GM23248 (cell line): ENCODE measurements around the gene CPPED1. TPM values are rescaled to one million over a fixed set of nuclear protein-coding genes. Genes with fewer than 3 reads are reported as not detected.

Experiments used
- DNase-seq: peaks from one replicate; pipeline ENCODE4 v3.0.0-alpha.2; 2015
- H2AFZ ChIP-seq: fragments of 200-600 bp; sonication (generic); 2 replicates; pipeline ENCODE4 v1.6.1; 2016; ENCODE audit warnings: antibody characterized with exemption
- H3F3A ChIP-seq: fragments of 200-600 bp; sonication (generic); 2 replicates; pipeline ENCODE4 v1.6.1; 2016; ENCODE audit warnings: mild to moderate bottlenecking, antibody characterized with exemption, mixed run types; ENCODE audit not compliant: insufficient read depth
- H3K27ac ChIP-seq: fragments of 200-600 bp; sonication (generic); 2 replicates; pipeline ENCODE4 v1.5.1; 2016; ENCODE audit warnings: mild to moderate bottlenecking
- H3K27me3 ChIP-seq: fragments of 200-600 bp; sonication (generic); replicated peaks from 2 replicates; pipeline ENCODE4 v1.6.1; 2016; ENCODE audit warnings: mild to moderate bottlenecking; ENCODE audit not compliant: insufficient read depth
- H3K36me3 ChIP-seq: fragments of 200-600 bp; sonication (generic); 2 replicates; pipeline ENCODE4 v1.6.1; 2016; ENCODE audit warnings: low read depth, mild to moderate bottlenecking
- H3K4me1 ChIP-seq: fragments of 200-600 bp; sonication (generic); 2 replicates; pipeline ENCODE4 v1.6.1; 2016; ENCODE audit warnings: mild to moderate bottlenecking; ENCODE audit not compliant: insufficient read depth
- H3K4me2 ChIP-seq: fragments of 200-600 bp; sonication (generic); one replicate; pipeline ENCODE4 v1.6.1; 2016; ENCODE audit warnings: mild to moderate bottlenecking; ENCODE audit not compliant: unreplicated experiment
- H3K4me3 ChIP-seq: fragments of 200-600 bp; sonication (generic); 2 replicates; pipeline ENCODE4 v1.5.1; 2016; ENCODE audit warnings: mild to moderate bottlenecking
- H3K79me2 ChIP-seq: fragments of 200-600 bp; sonication (generic); 2 replicates; pipeline ENCODE4 v1.6.1; 2016; ENCODE audit warnings: mild to moderate bottlenecking; ENCODE audit not compliant: insufficient read depth
- H3K9ac ChIP-seq: fragments of 200-600 bp; sonication (generic); 2 replicates; pipeline ENCODE4 v1.6.1; 2016; ENCODE audit warnings: mild to moderate bottlenecking
- H3K9me2 ChIP-seq: fragments of 200-600 bp; sonication (generic); 2 replicates; pipeline ENCODE4 v1.6.1; 2016; ENCODE audit warnings: mixed run types, mild to moderate bottlenecking, moderate library complexity; ENCODE audit not compliant: insufficient read depth
- H3K9me3 ChIP-seq: fragments of 200-600 bp; sonication (generic); one replicate; pipeline ENCODE4 v1.6.1; 2017; ENCODE audit warnings: low read depth
- H4K20me1 ChIP-seq: fragments of 200-600 bp; sonication (generic); 2 replicates; pipeline ENCODE4 v1.6.0; 2016; ENCODE audit not compliant: insufficient read depth
- EZH2 ChIP-seq: fragments of 200-600 bp; sonication (generic); IDR thresholded peaks from 2 replicates; pipeline ENCODE4 v1.6.1; 2018; ENCODE audit warnings: antibody characterized with exemption, mild to moderate bottlenecking; ENCODE audit not compliant: insufficient read depth, poor library complexity, severe bottlenecking
- EZH2phosphoT487 ChIP-seq: fragments of 200-600 bp; sonication (generic); IDR thresholded peaks from 2 replicates; pipeline ENCODE4 v1.6.1; 2018; ENCODE audit warnings: antibody characterized with exemption, moderate library complexity, mild to moderate bottlenecking, low read depth; ENCODE audit not compliant: insufficient read depth
- WGBS, 2 experiments: methylation state at CpG; one replicate each; pipeline ENCODE4 v1.1.6; 2015 to 2017; ENCODE audit warnings: low lambda C conversion rate in 2 of 2, low coverage in 1 of 2; ENCODE audit errors: missing lambda C conversion rate in 2 of 2; 5-methylcytosine and 5-hydroxymethylcytosine counted together
- in situ Hi-C: fragments of 300-500 bp; cut with MboI; formaldehyde crosslinking; loops from 2 replicates; pipeline ENCODE4 v1.15.0; 2020
- polyA plus RNA-seq: library from polyadenylated mRNA; unstranded; fragments of >200 nt; fragmentation: Nextera tagmentation; extraction: Ambion mirVana; gene quantifications from 2 replicates; pipeline ENCODE4 v1.2.1, GENCODE V29; 2016
- total RNA-seq: library from RNA; depleted of rRNA; stranded (reverse); fragments of >200 nt; shearing (Covaris generic); gene quantifications from 2 replicates; pipeline ENCODE4 v1.2.3, GENCODE V29; 2014

The CPPED1 gene
- total and polyA plus RNA-seq, 2 experiments from 2014 or later, result 11.7 to 39.1 TPM

DNA sequence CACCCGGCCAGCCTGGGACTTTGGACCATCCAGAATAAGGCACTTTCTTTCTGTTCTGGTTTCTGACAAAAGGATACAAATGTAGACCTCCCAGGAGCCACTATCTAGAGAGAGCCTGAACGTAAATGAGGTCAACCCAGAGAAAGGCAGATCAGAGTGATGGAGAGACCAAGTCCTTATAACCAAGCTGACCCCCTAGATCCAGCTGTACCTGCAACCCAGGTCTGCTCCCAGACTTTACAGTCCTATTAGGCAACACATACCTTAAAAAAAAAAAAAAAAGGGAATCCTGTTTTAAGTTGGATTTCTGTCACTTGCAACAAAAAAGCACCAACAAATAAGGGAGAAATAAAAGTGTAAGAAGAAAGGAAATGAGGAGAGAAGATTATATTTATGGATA, 23.2 kb downstream of the CPPED1 start:
- H3K4me1 ChIP-seq, result no peaks in the 10 kb centered on the region
- no peak overlapping the region for H3K27ac ChIP-seq
- H3K9ac ChIP-seq, result no peak overlapping the region
- H3K4me2 ChIP-seq, result no peak overlapping the region
- H3K4me3 ChIP-seq, result no peak overlapping the region
- no peaks in the 10 kb centered on the region for H3K79me2 ChIP-seq
- WGBS, 2 experiments, result 93 to 99% methylated on average over 2 of the region's 2 CpGs
- no peaks in the 10 kb centered on the region for H3K27me3 ChIP-seq
- no peaks in the 10 kb centered on the region for H4K20me1 ChIP-seq
- in situ Hi-C loops, result no loop called here
- no peaks in the 10 kb centered on the region for H3F3A ChIP-seq
- no peaks in the 10 kb centered on the region for H3K9me3 ChIP-seq
- H3K36me3 ChIP-seq, result no peaks in the 10 kb centered on the region
- TF ChIP-seq EZH2phosphoT487, result no peak
- TF ChIP-seq EZH2, result no peak
- DNase-seq, result no peak
- no peak overlapping the region for H2AFZ ChIP-seq
- H3K9me2 ChIP-seq, result no peaks in the 10 kb centered on the region

DNA sequence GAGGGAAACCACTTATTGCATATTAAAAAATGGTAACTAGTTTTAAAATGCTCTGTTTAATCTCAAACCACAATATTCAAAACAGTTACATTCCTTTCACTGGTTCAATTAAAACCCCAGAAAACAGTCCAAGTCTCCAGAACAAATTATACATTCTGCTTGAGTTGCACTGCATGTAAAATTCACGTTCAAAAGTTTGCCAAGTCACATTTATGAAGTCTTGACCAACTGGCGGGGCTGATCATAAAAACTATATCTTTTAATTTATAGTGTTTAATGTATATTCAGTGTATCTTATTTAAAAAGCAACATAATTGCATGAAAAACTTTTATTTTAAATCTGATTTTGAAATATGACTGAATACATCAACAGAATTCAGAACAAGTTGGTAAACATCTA, 25.0 kb downstream of the CPPED1 start:
- Histone ChIP-seq H3K27ac (no peak overlapping the region), H3K36me3 (no peaks in the 10 kb centered on the region; the same call in 1 of the 2 replicates), H3K79me2 (no peaks in the 10 kb centered on the region), H3K4me3 (no peak overlapping the region), H3K27me3 (no peaks in the 10 kb centered on the region), H3K9ac (no peak overlapping the region), H4K20me1 (no peaks in the 10 kb centered on the region), H3K9me2 (no peaks in the 10 kb centered on the region), H3K4me2 (no peak overlapping the region), H3K9me3 (no peaks in the 10 kb centered on the region), H3K4me1 (no peaks in the 10 kb centered on the region), H2AFZ (no peak overlapping the region), H3F3A (no peaks in the 10 kb centered on the region)
- 94 to 98% methylated on average over 2 of the region's 2 CpGs for WGBS, 2 experiments
- TF ChIP-seq EZH2phosphoT487, result no peak
- no peak for TF ChIP-seq EZH2
- in situ Hi-C loops, result no loop called here
- no peak for DNase-seq

- no peaks in the 10 kb centered on the region for H3K9me2 ChIP-seq
- no peak overlapping the region for H3K4me3 ChIP-seq
- no peak overlapping the region for H3K9ac ChIP-seq
- 83 to 84% methylated on average over 4 of the region's 4 CpGs for WGBS, 2 experiments
- H3K4me2 ChIP-seq, result no peak overlapping the region
- H3F3A ChIP-seq, result no peaks in the 10 kb centered on the region
- H3K4me1 ChIP-seq, result no peaks in the 10 kb centered on the region
- TF ChIP-seq EZH2phosphoT487, result no peak
- TF ChIP-seq EZH2, result no peak
- no peak overlapping the region for H3K27ac ChIP-seq
- no peaks in the 10 kb centered on the region for H4K20me1 ChIP-seq
- H2AFZ ChIP-seq, result no peak overlapping the region
- H3K27me3 ChIP-seq, result no peaks in the 10 kb centered on the region
- H3K36me3 ChIP-seq, result no peaks in the 10 kb centered on the region; the same call in 1 of the 2 replicates
- H3K79me2 ChIP-seq, result no peaks in the 10 kb centered on the region
- no peaks in the 10 kb centered on the region for H3K9me3 ChIP-seq
- DNase-seq, result no peak
- in situ Hi-C loops, result no loop called here
Measured at GRCh38 chr16:12775656-12776236, 27.9 kb downstream of the CPPED1 start.

GRCh38 chr16:12773221-12773620, 30.5 kb downstream of the CPPED1 start:
- Histone ChIP-seq H3K4me2 (no peak overlapping the region), H3K27ac (no peak overlapping the region), H3K4me1 (no peaks in the 10 kb centered on the region), H4K20me1 (no peaks in the 10 kb centered on the region), H3K9me2 (no peaks in the 10 kb centered on the region), H2AFZ (no peak overlapping the region), H3K9me3 (no peaks in the 10 kb centered on the region), H3K36me3 (no peaks in the 10 kb centered on the region; the same call in 1 of the 2 replicates), H3F3A (no peaks in the 10 kb centered on the region), H3K4me3 (no peak overlapping the region), H3K79me2 (no peaks in the 10 kb centered on the region), H3K9ac (no peak overlapping the region), H3K27me3 (no peaks in the 10 kb centered on the region)
- TF ChIP-seq EZH2phosphoT487, result no peak
- TF ChIP-seq EZH2, result no peak
- WGBS, 2 experiments, result 96% methylated on average over 8 of the region's 8 CpGs
- no peak for DNase-seq
- in situ Hi-C loops, result no loop called here
